HG03108 (cell line): ENCODE results near the gene HYCC2.
"Not testable (repeated sequence)": the region's sequence is repeated elsewhere in the genome, so short reads cannot be mapped to it uniquely, and the experiment has no call there.

Source experiments
- ATAC-seq: cut with Tn5 transposase; IDR thresholded peaks from one replicate; pipeline ENCODE4 v1.9.1; 2021; ENCODE audit warnings: moderate library complexity; ENCODE audit not compliant: unreplicated experiment

HYCC2 gene

DNA sequence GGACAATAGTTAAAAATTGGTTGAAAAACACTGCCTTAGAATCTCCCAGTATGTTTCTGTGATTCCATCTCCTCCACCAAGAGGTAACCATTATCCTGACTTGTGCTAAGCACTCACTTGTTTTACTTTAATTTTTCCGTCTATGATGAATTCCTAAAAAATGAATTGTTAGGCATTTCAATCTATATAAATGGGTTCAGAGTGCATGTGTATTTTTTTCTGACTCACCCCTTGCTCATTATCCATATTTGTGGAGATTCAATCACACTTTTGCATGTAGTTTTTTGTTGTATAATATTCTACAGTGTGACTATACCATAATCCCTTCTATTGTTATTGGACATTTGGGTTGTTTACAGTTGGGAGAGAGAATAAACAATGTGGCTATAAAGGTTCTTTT is 1.6 kb upstream of the HYCC2 start:
- no peak for ATAC-seq

DNA sequence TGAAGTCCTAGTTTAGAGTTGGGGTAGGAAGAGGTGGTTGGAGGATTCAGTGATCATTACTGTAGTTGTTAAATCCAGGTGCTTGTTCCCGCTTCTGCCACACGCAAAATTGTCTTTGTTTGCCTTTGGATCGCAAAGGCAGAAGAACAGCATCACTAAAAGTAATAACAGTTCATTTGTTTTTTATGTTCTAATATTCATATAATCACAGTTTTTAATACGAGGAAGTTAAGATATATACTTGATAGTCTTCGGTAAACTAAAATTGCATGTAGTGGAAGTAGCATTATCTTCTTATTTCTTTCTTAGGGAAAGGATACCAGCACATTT is 695 bp upstream of the HYCC2 start:
- ATAC-seq, result peak; percentile 0

DNA sequence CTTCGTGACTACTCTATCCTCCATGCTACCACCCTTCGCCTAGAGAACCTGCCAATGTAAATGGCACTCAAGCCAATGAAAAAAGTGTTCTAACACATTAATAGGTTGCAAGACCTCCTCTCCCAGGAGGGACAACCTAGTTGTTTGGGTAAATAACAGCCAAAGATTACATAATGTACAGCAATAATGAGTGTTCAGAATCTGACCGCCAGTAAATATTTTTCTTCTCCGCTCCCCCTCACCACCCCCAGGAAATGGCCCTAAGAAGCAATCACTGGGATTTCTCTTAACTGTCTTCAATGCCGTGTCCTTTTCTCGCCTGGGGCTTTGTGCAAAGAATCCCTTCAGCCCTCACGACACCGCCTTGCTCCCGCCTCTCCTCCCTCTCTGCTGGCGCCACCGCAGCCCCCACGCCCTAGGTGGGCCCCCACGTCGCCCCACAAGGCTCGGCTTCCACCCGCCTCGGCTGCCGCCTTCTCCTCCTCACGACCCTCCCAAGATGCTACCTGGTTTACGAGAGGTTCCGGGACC is 458 bp downstream of the HYCC2 start:
- ATAC-seq, result peak; percentile 4

DNA sequence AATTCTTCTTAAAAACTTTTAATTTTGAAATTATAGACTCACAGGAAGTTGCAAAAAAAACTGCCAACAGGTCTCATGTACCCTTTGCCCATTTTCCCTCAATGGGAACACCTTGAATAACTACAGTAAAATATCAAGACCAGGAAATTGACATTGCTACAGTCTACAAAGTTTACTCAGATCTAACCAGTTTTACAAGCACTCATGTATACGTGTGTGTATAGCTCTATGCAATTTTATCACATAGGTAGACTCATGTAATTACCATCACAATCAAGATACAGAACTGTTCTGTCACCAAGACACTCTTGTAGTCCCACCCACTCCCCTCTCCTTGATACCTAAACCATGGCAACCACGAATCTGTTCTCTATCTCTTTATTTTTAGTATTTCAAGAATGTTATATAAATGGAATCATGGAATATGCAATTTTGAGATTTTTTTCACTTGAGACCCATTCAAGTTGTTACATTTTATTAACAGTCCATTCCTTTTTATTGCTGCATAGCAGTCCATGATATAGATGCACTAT is 6.6 kb downstream of the HYCC2 start:
- no peak for ATAC-seq

DNA sequence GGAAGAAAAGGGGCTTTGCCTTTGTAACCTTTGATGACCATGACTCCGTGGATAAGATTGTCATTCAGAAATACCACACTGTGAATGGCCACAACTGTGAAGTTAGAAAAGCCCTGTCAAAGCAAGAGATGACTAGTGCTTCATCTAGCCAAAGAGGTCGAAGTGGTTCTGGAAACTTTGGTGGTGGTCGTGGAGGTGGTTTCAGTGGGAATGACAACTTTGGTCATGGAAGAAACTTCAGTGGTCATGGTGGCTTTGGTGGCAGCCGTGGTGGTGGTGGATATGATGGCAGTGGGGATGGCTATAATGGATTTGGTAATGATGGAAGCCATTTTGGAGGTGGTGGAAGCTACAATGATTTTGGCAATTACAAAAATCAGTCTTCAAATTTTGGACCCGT is 8.0 kb downstream of the HYCC2 start:
- ATAC-seq, result not testable (repeated sequence)

DNA sequence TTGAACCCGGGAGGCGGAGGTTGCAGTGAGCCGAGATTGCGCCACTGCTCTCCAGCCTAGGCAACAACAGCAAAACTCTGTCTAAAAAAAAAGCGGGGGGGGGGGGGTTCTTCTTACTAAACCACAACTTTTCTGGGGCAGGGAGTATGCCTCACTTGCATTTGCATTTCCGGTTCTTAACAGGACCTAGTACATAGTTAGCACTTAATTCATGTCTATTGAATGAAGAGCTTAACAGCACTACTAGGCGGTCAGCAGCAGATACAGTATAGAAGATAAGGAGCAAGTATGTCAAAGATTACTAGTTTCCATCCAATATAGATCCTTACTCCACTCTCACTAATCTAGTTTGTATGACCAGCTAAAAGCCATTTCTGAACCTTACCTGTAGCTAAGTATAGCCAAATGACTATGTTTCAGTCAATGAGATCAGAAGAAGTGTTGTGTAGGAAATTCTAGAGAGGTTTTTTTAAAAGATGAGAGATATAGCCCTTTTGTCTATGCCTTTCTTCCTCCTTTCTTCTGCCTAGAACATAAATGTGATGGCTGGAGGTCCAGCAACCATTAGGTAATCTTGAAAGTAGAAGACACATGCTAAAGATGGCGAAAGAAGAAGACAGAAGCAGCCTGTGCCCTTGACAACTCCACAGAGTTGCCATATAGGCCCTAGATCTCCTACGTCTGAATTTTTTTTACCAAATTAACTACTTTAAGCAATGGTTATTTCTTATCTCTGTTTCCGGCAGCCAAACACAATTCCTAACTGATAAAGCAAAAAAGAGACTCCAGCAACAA is 11.3 kb downstream of the HYCC2 start:
- no peak for ATAC-seq

DNA sequence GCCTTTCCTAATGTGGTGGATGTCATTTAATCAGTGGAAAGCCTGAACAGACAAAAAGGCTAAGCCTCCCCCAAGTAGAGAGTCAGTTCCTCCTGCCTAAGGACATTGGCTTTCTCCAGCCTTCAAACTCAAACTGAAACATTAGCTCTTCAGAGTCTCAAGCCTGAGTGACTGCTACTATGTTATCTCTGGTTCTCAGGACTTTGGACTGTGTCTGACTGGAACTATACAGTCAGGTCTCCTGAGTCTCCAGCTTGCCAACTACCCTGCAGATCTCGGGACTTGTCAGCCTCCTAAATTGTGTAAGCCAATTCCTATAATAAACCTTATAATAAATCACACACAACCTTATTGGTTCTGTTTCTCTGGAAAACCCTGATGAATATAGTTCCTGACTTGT is 12.6 kb downstream of the HYCC2 start:
- no peak for ATAC-seq

DNA sequence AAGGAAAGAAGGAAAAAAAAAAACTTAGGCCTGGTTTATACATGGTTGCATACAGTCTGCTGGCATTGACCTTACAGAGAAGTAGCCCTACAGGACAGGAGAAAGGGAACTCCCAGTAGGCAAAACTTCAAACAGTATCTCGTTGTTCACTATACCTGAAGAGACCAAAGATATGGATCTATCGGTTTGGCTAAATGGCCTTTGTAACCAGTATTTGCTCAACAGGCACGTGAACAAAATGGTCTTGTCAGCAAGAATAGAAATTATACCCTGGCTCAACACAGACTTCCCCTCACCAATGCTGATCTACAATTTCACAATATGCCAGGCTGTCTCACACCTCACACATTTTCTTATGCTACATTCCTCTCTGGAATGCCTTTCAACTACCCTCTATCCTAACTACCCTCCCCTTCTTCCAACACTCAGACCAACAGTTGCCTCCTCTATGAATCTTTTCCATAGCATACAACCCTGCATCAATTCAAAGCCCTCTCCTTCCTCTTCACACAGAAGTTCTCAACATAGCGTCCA is 13.7 kb downstream of the HYCC2 start:
- no peak for ATAC-seq

DNA sequence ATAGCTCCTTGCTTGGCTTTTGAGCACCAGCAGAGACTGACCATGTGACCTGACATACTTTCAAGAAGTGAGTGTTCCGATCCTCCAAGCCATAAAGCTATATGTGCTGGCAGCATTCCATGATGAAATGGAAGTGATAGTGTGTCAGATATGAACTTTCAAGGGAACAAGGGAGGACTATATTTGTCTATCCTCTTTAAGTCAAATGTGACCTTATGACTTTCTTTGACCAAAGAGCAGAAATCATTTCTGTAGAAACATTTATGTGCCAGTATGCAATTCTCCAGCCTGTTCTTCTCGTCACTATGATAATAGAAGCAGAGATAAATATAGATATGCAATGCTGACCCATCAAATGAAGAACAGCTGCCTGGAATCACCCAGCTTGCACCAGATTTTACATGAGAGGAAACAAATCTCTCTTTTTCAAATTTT is 14.4 kb downstream of the HYCC2 start:
- ATAC-seq, result no peak

DNA sequence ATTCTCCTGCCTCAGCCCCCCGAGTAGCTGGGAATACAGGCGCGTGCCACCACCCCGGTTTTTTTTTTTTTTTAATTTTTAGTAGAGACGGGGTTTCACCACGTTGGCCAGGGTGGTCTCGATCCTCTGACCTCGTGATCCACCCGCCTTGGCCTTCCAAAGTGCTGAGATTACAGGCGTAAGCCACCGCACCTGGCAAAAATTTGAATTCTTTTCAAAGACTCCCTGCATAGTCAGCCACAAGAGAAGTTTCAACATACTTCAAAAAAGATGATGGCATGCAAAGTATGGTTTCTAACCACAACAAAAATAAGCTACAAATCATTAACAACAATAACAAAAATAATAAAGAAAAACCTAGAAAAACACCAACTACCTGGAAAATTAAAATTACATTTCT is 22.0 kb downstream of the HYCC2 start:
- no peak for ATAC-seq

DNA sequence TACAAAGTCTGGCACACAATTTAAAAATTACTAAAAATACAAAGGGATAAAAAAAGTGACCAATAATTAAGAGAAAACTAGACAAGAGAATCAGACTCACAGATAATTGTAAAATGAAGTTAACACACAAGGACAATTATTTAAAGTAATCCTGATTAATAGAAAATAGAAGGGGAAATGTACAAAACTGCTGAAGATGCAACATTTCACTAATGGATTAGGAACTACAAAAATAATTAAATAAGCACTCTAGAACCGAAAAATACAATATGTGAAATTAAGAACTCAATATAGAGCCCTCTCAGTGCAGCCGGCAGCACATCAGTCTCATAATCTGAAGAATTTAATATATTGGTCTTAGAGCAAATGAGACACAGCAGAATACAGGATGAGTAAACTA is 24.6 kb downstream of the HYCC2 start:
- ATAC-seq, result no peak

DNA sequence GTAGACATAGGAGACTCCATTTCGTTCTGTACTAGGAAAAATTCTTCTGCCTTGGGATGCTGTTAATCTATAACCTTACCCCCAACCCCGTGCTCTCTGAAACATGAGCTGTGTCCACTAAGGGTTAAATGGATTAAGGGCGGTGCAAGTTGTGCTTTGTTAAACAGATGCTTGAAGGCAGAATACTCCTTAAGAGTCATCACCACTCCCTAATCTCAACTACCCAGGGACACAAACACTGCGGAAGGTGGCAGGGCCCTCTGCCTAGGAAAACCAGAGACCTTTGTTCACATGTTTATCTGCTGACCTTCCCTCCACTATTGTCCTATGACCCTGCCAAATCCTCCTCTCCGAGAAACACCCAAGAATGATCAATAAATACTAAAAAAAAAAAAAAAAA is 28.4 kb downstream of the HYCC2 start:
- ATAC-seq, result not testable (repeated sequence)

DNA sequence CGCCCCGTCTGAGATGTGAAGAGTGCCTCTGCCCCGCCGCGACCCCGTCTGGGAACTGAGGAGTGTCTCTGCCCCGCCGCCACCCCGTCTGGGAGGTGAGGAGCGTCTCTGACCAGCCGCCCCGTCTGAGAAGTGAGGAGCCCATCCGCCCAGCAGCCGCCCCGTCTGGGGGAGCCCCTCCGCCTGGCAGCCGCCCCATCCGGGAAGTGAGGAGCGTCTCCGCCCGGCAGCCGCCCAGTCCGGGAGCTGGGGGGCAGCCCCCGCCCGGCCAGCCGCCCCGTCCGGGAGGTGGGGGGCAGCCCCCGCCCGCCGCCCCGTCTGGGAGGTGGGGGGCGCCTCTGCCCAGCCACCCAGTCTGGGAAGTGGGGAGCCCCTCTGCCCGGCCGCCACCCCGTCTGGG is 29.0 kb downstream of the HYCC2 start:
- ATAC-seq, result not testable (repeated sequence)

DNA sequence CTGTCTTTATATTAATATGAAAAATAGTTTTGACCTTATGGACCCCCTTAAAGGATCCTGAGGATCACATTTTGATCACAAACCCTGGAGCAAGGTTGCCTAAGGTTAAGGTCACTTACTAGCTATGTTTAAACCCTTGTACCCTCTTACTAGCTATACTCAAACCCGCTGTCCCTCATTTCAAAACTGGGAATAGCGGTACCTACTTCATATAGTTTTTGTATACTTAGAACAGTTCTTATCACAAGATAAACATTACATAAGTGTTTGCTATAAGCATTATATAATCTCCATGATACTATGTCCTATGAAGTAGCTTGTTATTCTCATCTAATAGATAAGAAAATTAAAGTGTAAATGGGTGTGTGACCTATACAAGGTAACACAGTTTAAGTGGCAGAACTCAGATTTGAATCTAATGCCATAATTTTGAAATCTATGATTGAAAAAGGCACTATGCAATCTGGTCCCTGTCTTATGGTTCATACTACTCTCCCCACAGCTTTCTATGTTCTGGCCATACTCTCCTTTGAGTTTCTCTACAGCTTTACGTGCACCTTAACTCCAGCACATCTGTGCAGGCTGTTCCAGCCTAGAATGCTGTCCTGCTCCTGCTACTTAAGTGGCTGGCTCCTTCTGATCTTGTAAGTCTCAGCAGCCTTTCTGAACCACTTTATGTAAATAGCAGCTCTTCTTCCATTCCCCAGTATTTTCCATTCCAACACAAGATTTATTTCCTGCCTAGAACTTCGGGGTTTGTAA is 30.4 kb downstream of the HYCC2 start:
- ATAC-seq, result no peak

DNA sequence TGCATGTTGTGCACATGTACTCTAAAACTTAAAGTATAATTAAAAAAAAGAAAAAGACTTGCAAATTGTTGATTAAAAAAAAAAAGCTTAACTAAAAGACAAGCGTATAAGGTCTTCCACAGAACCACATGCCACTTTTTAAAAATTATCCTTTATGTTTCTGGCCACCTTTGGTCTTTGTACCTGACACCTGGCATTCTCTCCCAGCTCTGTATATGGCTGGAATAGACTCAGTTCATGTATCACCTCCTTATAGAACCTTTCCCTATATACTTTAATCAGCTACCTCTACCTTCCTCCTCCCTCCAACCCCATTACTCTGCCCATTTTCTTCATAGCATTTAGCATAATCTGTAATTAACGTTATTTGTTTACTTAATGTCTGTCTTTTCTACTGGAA is 32.6 kb downstream of the HYCC2 start:
- no peak for ATAC-seq

DNA sequence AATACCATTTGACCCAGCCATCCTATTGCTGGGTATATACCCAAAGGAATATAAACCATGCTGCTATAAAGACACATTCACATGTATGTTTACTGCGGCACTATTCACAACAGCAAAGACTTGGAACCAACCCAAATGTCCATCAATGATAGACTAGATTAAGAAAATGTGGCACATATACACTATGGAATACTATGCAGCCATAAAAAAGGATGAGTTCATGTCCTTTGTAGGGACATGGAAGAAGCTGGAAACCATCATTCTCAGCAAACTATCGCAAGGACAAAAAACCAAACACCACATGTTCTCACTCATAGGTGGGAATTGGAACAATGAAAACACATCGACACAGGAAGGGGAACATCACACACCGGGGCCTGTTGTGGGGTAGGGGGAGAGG is 33.1 kb downstream of the HYCC2 start:
- ATAC-seq, result not testable (repeated sequence)

DNA sequence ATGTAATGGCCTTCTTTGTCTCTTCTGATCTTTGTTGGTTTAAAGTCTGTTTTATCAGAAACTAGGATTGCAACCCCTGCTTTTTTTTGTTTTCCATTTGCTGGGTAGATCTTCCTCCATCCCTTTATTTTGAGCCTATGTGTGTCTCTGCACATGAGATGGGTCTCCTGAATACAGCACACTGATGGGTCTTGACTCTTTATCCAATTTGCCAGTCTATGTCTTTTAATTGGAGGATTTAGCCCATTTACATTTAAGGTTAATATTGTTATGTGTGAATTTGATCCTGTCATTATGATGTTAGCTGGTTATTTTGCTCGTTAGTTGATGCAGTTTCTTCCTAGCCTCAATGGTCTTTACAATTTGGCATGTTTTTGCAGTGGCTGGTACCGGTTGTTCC is 37.1 kb downstream of the HYCC2 start:
- ATAC-seq, result not testable (repeated sequence)

DNA sequence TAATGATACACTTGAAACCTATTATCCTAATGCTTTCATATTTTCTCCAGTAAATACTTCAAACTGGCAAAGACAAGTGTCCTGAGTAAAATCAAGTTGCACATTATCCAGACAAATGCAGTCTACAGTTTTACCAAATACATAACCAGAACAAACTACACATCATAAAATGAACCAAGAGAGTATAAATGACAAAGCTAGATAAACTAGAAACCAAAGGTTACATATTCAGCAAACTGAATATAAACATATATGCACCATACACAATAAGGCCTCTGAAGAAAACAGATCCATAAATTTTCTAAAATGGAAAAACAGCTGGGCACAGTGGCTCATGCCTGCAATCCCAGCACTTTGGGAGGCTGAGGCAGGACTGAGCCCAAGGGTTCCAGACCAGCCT is 47.0 kb downstream of the HYCC2 start:
- no peak for ATAC-seq

DNA sequence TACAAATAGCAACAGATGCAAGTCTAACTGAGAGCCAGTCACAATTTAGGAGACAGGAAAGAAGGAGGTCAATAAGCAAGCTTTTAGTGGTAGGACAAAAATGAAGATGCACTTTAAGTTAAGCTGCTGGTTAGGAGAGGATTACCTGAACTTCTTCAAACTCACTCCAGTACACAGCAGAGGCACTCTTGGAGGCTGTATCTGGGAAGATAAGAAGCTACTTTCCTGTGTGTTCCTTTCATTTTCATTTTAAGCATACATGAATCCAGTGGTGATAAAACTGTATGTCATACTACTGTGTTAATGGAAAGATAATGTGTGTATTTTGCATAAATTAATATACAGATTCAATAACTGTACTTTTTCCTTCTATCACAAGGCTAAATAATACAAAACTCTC is 49.6 kb downstream of the HYCC2 start:
- ATAC-seq, result peak; percentile 59
